Spleen (tissue), 11 donors: ENCODE results near the gene TTC39A. TPM values are rescaled to one million over a fixed set of nuclear protein-coding genes. Genes with fewer than 3 reads are reported as not detected.

Source experiments
- DNase-seq: peaks from one replicate; pipeline ENCODE4 v3.0.0-alpha.2; 2020
- H3K27ac ChIP-seq, 8 donors: fragments of 200-600 bp; sonication (generic) in 7 of 8; 1 replicate in 4 of 8; 2 replicates in 4 of 8; pipeline versions ENCODE4 v1.5.0 to v1.8.0; 2016 to 2021; ENCODE audit warnings: inconsistent platforms in 4 of 8, mild to moderate bottlenecking in 4 of 8, moderate library complexity in 1 of 8
- H3K27me3 ChIP-seq, 7 donors: fragments of 200-600 bp; sonication (generic) in 6 of 7; replicated peaks in 1 of 7; 1 replicate in 4 of 7; 2 replicates in 3 of 7; pipeline versions ENCODE4 v1.5.0 to v1.8.0; 2016 to 2021; ENCODE audit warnings: inconsistent platforms in 3 of 7, mild to moderate bottlenecking in 1 of 7
- H3K36me3 ChIP-seq, 6 donors: fragments of 200-600 bp; sonication (generic) in 5 of 6; 1 replicate in 4 of 6; 2 replicates in 2 of 6; pipeline versions ENCODE4 v1.5.0 to v1.8.0; 2016 to 2021; ENCODE audit warnings: inconsistent platforms in 2 of 6
- H3K4me1 ChIP-seq, 6 donors: fragments of 200-600 bp; sonication (generic) in 5 of 6; 1 replicate in 3 of 6; 2 replicates in 3 of 6; pipeline versions ENCODE4 v1.5.0 to v1.8.0; 2016 to 2021; ENCODE audit warnings: inconsistent platforms in 3 of 6
- H3K4me3 ChIP-seq, 8 donors: fragments of 200-600 bp; sonication (generic) in 7 of 8; 1 replicate in 4 of 8; 2 replicates in 4 of 8; pipeline versions ENCODE4 v1.5.0 to v1.8.0; 2016 to 2021; ENCODE audit warnings: inconsistent platforms in 4 of 8, mild to moderate bottlenecking in 4 of 8, moderate library complexity in 2 of 8
- H3K9me3 ChIP-seq, 8 donors: fragments of 200-600 bp; sonication (generic) in 7 of 8; 1 replicate in 4 of 8; 2 replicates in 4 of 8; pipeline versions ENCODE4 v1.5.0 to v1.8.0; 2016 to 2021; ENCODE audit warnings: inconsistent platforms in 4 of 8
- POLR2A ChIP-seq, 3 donors: fragments of 450-650 bp; IDR thresholded peaks; one replicate each; pipeline ENCODE4 v1.5.1; 2017; ENCODE audit warnings: antibody characterized with exemption in 3 of 3, mild to moderate bottlenecking in 1 of 3
- POLR2AphosphoS5 ChIP-seq, 3 donors: sonication (generic); formaldehyde crosslinking; IDR thresholded peaks; one replicate each; pipeline ENCODE4 v1.5.1; 2017; ENCODE audit warnings: antibody characterized with exemption in 3 of 3
- WGBS, 5 donors: extraction: QIAGEN DNeasy Blood & Tissue Kit in 3 of 5; methylation state at CpG; one replicate each; pipeline versions ENCODE4 v1.1.5 to v1.1.7; 2013 to 2018; 5-methylcytosine and 5-hydroxymethylcytosine counted together
- intact Hi-C: fragments of 100-400 bp; cut with DNase I; formaldehyde crosslinking; loops from one replicate; pipeline ENCODE4 v1.15.0; 2023; ENCODE audit warnings: low total_unique reads
- polyA plus RNA-seq, 3 donors: library from polyadenylated mRNA; stranded (reverse); fragments of 200-250 nt; gene quantifications; one replicate each; pipeline ENCODE4 v1.2.1, GENCODE V29; 2013
- total RNA-seq, 7 donors: library from RNA; depleted of rRNA in 3 of 7; stranded (reverse); fragments of >200 nt in 3 of 7; fragmentation: NEBNext Ultra II Directional in 4 of 7; extraction: Animal tissue kit (Norgen Biotek cat#: 25700) in 4 of 7; gene quantifications; one replicate each; pipeline versions ENCODE4 v1.1.0 to v1.2.1, GENCODE V29; 2016 to 2021
- TF ChIP-seq, protein P1 (sequence below), 11 experiments: fragments of 200-600 bp in 7 of 11; fragments of 450-650 bp in 4 of 11; sonication (generic) in 4 of 11; IDR thresholded peaks in 8 of 11; conservative IDR thresholded peaks in 3 of 11; 1 replicate in 7 of 11; 2 replicates in 4 of 11; pipeline versions ENCODE4 v1.4.0 to v1.8.0; 2016 to 2021; ENCODE audit warnings: antibody characterized with exemption in 11 of 11, inconsistent platforms in 4 of 11, mild to moderate bottlenecking in 1 of 11
- donor health status: healthy with polysubstance abuse.
- donor health status: DM: no; HTN: no; CAD: no; lungs with moderate emphysema.
- donor health status: DM: no; HTN: no; CAD: no.
- donor health status: Bipolar disorder and iron deficiency.
- donor health status: healthy.
- donor health status: DM: no; HTN: no; CAD: no.
- donor health status: DM: yes; HTN: yes; CAD: no.

Gene TTC39A
- total and polyA plus RNA-seq, 10 donors: 0.24 to 2.4 (median 0.70) TPM; not detected in 1

DNA sequence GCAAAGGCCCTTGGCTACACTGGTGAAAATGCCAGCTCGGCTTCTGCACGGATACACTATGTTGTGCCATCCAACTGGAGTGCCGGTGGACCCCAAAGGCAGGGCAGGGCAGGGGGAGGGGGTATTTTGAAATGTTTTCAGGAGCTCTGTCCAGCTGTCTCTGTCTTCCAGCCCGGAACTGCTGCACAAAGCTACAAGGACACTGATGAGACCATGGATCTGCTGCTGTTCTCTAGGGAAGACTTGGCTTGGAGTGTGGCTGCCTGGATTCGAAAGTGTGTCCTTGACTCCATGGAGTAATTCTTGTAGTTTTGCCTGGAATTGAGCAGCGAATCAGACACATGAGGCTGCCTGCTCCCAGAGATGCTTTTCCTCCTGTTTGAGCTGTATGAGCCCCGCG, 42.4 kb downstream of the TTC39A start:
- H3K36me3 ChIP-seq: no peaks in the 10 kb centered on the region
- intact Hi-C loops: no loop called here
- H3K27me3 ChIP-seq: no peaks in the 10 kb centered on the region
- WGBS, 5 donors: 72 to 87% (median 81%) methylated on average over 7 to 8 of the region's 8 CpGs
- H3K27ac ChIP-seq: no peak overlapping the region
- no peak for DNase-seq
- no peak overlapping the region for H3K4me3 ChIP-seq
- no peaks in the 10 kb centered on the region for H3K9me3 ChIP-seq
- H3K4me1 ChIP-seq: no peaks in the 10 kb centered on the region
- TF ChIP-seq POLR2AphosphoS5 (IDR thresholded peaks at IDR 0.05) (no peak), POLR2A (IDR thresholded peaks at IDR 0.05) (no peak)
- TF ChIP-seq, protein P1, sequence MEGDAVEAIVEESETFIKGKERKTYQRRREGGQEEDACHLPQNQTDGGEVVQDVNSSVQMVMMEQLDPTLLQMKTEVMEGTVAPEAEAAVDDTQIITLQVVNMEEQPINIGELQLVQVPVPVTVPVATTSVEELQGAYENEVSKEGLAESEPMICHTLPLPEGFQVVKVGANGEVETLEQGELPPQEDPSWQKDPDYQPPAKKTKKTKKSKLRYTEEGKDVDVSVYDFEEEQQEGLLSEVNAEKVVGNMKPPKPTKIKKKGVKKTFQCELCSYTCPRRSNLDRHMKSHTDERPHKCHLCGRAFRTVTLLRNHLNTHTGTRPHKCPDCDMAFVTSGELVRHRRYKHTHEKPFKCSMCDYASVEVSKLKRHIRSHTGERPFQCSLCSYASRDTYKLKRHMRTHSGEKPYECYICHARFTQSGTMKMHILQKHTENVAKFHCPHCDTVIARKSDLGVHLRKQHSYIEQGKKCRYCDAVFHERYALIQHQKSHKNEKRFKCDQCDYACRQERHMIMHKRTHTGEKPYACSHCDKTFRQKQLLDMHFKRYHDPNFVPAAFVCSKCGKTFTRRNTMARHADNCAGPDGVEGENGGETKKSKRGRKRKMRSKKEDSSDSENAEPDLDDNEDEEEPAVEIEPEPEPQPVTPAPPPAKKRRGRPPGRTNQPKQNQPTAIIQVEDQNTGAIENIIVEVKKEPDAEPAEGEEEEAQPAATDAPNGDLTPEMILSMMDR (IDR thresholded peaks at IDR 0.05 in 8 of 11, conservative IDR thresholded peaks at IDR 0.05 in 3 of 11): no peak

DNA sequence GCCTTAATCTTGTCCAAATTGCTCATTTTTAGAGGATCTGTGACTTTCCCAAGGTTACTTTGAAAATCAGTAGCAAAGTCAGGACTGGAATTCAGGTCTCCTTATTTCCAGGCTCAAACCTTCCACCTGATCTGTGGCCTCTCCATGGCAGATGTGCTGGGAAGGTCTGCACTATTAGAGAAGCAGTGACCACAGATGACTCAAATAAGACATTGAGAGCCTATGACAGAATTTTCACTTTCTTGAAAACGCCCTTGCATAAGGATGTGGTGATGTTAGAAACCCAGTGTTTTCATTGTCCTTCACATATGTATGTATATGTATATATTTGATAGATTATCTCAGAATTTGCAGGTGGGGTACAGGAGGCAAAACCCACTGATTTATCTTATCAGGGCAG, 45.3 kb downstream of the TTC39A start:
- H3K4me1 ChIP-seq: no peaks in the 10 kb centered on the region
- H3K27ac ChIP-seq: no peak overlapping the region
- 53 to 82% (median 60%) methylated on average over 1 of the region's 1 CpG for WGBS, 5 donors
- TF ChIP-seq POLR2A (IDR thresholded peaks at IDR 0.05) (no peak), POLR2AphosphoS5 (IDR thresholded peaks at IDR 0.05) (no peak)
- TF ChIP-seq, protein P1 (IDR thresholded peaks at IDR 0.05 in 8 of 11, conservative IDR thresholded peaks at IDR 0.05 in 3 of 11): no peak
- H3K36me3 ChIP-seq: no peaks in the 10 kb centered on the region
- intact Hi-C loops: no loop called here
- no peaks in the 10 kb centered on the region for H3K9me3 ChIP-seq
- DNase-seq: no peak
- H3K4me3 ChIP-seq: no peak overlapping the region
- no peaks in the 10 kb centered on the region for H3K27me3 ChIP-seq

DNA sequence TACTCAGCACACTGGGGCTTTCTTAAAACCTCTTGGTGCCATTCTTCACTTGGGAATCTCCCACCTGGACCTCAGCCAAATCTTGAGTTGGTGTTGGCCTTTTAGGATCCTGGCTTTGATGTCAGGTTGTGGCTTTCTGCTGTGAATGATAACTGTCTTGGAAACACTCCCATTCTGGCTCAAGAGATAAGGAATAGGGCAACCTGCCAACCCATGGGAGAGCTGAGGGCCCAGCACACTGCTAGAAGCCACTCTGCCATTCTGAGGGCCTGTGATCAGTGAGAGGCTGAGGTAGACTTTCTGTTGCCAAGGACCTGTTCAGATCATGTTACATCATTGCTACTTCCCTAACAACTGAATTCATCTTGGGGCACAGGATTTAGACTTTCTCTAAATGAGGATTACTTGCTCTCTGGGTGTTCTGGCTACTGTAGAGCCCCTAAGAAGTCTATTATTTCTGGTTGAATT, 45.8 kb downstream of the TTC39A start:
- intact Hi-C loops: no loop called here
- DNase-seq: no peak
- Histone ChIP-seq H3K36me3 (peaks cover 0 to 5% (median 0%) of the 10 kb centered on the region in 6 donors), H3K4me3 (no peak overlapping the region), H3K9me3 (no peaks in the 10 kb centered on the region), H3K4me1 (no peaks in the 10 kb centered on the region), H3K27ac (no peak overlapping the region), H3K27me3 (no peaks in the 10 kb centered on the region)
- TF ChIP-seq, protein P1 (IDR thresholded peaks at IDR 0.05 in 8 of 11, conservative IDR thresholded peaks at IDR 0.05 in 3 of 11): no peak
- TF ChIP-seq POLR2A (IDR thresholded peaks at IDR 0.05) (no peak), POLR2AphosphoS5 (IDR thresholded peaks at IDR 0.05) (no peak)

DNA sequence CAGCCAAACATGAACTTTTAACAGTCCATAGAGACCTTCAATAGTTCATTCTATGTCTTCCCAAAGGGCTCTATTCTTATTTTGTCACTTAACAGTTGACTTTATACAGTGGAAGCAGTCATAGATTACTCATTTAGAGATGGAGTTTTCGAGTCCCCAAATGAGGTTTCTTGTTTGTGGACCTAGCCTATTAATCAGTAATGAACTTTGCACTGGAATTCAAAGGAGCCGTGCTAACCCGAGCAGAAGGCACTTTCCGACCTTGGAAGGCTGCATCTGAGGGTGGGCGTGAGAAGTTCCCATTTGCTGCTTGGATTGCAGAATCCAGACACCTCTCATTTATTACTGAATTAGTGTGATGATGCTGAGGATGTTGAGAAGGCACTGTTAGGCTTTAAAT, 46.4 kb downstream of the TTC39A start:
- 84 to 91% (median 86%) methylated on average over 5 of the region's 5 CpGs for WGBS, 5 donors
- no peaks in the 10 kb centered on the region for H3K4me1 ChIP-seq
- intact Hi-C loops: no loop called here
- no peaks in the 10 kb centered on the region for H3K27me3 ChIP-seq
- DNase-seq: no peak
- no peak overlapping the region for H3K4me3 ChIP-seq
- peaks cover 0 to 8% (median 0%) of the 10 kb centered on the region in 6 donors for H3K36me3 ChIP-seq
- no peak for TF ChIP-seq POLR2A (IDR thresholded peaks at IDR 0.05)
- TF ChIP-seq, protein P1 (IDR thresholded peaks at IDR 0.05 in 8 of 11, conservative IDR thresholded peaks at IDR 0.05 in 3 of 11): no peak
- no peak for TF ChIP-seq POLR2AphosphoS5 (IDR thresholded peaks at IDR 0.05)
- no peak overlapping the region for H3K27ac ChIP-seq
- no peaks in the 10 kb centered on the region for H3K9me3 ChIP-seq
